Testis (tissue), 5 donors: ENCODE results near the gene DNAJC17. TPM values are rescaled to one million over a fixed set of nuclear protein-coding genes. Genes with fewer than 3 reads are reported as not detected.

Experiments used
- DNase-seq: peaks from one replicate; pipeline ENCODE4 v3.0.0-alpha.2; 2019
- H3K27ac ChIP-seq, 2 donors: fragments of 200-600 bp; sonication (generic); one replicate each; pipeline ENCODE4 v1.5.1; 2019
- H3K27me3 ChIP-seq: fragments of 200-600 bp; sonication (generic); one replicate; pipeline ENCODE4 v1.5.1; 2019
- H3K36me3 ChIP-seq: fragments of 200-600 bp; sonication (generic); one replicate; pipeline ENCODE4 v1.5.1; 2017; ENCODE audit warnings: low read depth; ENCODE audit errors: missing control alignments
- H3K4me1 ChIP-seq: fragments of 200-600 bp; sonication (generic); one replicate; pipeline ENCODE4 v1.5.1; 2019
- H3K4me3 ChIP-seq, 2 donors: fragments of 200-600 bp; sonication (generic); one replicate each; pipeline ENCODE4 v1.5.1; 2017 to 2019
- H3K9me3 ChIP-seq: fragments of 200-600 bp; sonication (generic); one replicate; pipeline ENCODE4 v1.5.1; 2017
- POLR2A ChIP-seq: fragments of 450-650 bp; IDR thresholded peaks from one replicate; pipeline ENCODE4 v1.6.1; 2017; ENCODE audit warnings: antibody characterized with exemption, mild to moderate bottlenecking, moderate library complexity
- WGBS, 2 donors: methylation state at CpG; one replicate each; pipeline ENCODE4 v1.1.5; 2018; 5-methylcytosine and 5-hydroxymethylcytosine counted together
- intact Hi-C: fragments of 100-400 bp; cut with DNase I; formaldehyde crosslinking; loops from one replicate; pipeline ENCODE4 v1.15.1; 2023; ENCODE audit warnings: low total_unique reads
- long read RNA-seq, 2 donors: transcript quantifications; one replicate each; lab custom pipeline, GENCODE V29; 2026
- polyA plus RNA-seq: library from polyadenylated mRNA; stranded (reverse); fragments of 350-450 nt; fragmentation: Illumina TruSeq; extraction: RNeasy Lipid Tissue Mini Kit (QIAGEN cat#74804); gene quantifications from one replicate; pipeline ENCODE4 v1.2.3, GENCODE V29; 2014; ENCODE audit warnings: low read depth, low replicate concordance; ENCODE audit not compliant: insufficient read depth
- total RNA-seq, 2 donors: library from RNA; depleted of rRNA; stranded (reverse); fragments of >200 nt; gene quantifications; one replicate each; pipeline ENCODE4 v1.2.3, GENCODE V29; 2016
- TF ChIP-seq, protein P1 (sequence below), 3 experiments: fragments of 450-650 bp in 2 of 3; fragments of 200-600 bp in 1 of 3; sonication (generic) in 1 of 3; IDR thresholded peaks; one replicate each; pipeline ENCODE4 v1.5.1; 2016 to 2019; ENCODE audit warnings: antibody characterized with exemption in 3 of 3, mild to moderate bottlenecking in 2 of 3, moderate library complexity in 1 of 3

DNAJC17 gene
- total RNA-seq (10 to 100 TPM; 11.1 to 21.6 TPM), polyA plus RNA-seq (22.6 TPM)
- long read RNA-seq, donor 1, transcript DNAJC17-201 (11 exons, 3,731 nt): major isoform, 13 of 45 reads
- long read RNA-seq, donor 1, partial matches to known transcripts: 11 of 45 reads
- long read RNA-seq, donor 1, other reads (novel, unspliced or antisense): 21 of 45 reads
- long read RNA-seq, donor 2, partial matches to known transcripts: 0 of 10 reads
- long read RNA-seq, donor 2, other reads (novel, unspliced or antisense): 7 of 10 reads

DNA sequence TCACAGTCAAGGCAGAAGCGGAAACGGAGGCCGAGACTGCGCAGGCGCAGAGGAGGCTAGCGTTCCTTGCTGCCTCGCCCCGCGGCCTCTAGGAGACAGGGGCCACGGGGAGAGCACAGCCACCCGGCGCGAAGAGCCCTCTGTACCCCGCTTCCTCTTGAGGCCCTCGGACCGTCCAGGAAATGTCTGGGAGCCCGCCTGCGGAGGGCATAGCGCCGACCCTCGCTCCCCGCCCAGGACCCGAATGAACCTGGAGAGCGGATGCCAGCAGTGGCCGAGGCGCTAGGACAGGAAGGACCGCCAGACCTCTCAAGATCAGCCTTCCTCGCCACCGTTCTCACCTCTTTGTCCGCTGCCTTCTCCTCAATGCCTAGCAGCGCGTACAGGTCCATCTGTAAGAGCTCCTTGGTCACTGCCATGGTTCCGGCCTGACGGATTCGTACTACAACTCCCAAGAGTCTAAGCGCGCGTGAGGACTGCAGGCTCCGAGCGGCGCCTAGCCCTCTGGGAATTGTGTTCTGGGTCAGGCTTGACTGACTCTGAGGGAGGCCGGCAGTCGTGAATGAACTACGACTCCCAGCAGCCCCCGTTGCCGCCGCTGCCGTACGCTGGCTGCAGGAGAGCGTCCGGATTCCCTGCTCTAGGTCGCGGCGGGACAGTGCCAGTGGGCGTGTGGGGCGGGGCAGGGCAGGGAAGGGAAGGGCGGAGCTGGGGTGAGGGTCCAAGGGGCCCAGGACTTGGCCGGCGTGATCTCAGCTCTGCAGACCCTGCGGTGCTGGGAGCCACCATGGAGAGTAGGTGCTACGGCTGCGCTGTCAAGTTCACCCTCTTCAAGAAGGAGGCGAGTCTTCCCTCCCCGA lies at the start of gene DNAJC17, which contains the start of gene ZFYVE19:
TSS of gene DNAJC17 (minus strand) at position 446 of the 860 bp plus-strand sequence. CDS start at position 419, 27 bp downstream.
TSS of gene ZFYVE19 (plus strand) at position 62 of the 860 bp plus-strand sequence. CDS start at position 563, 501 bp downstream.
- Histone ChIP-seq H3K27ac (peak within 1 kb of the TSS; percentile 87 to 97), H3K36me3 (no peaks in the 10 kb centered on the region), H3K4me3 (peak within 1 kb of the TSS; percentile 84 to 100), H3K27me3 (no peaks in the 10 kb centered on the region), H3K9me3 (no peaks in the 10 kb centered on the region), H3K4me1 (peaks cover 9% of the 10 kb centered on the region)
- intact Hi-C loops: no loop called here
- 0 to 1% methylated on average over 20 to 64 of the region's 64 CpGs for WGBS, 2 donors
- DNase-seq: peak; percentile 99
- peak; percentile 10 for TF ChIP-seq POLR2A
- TF ChIP-seq, protein P1, sequence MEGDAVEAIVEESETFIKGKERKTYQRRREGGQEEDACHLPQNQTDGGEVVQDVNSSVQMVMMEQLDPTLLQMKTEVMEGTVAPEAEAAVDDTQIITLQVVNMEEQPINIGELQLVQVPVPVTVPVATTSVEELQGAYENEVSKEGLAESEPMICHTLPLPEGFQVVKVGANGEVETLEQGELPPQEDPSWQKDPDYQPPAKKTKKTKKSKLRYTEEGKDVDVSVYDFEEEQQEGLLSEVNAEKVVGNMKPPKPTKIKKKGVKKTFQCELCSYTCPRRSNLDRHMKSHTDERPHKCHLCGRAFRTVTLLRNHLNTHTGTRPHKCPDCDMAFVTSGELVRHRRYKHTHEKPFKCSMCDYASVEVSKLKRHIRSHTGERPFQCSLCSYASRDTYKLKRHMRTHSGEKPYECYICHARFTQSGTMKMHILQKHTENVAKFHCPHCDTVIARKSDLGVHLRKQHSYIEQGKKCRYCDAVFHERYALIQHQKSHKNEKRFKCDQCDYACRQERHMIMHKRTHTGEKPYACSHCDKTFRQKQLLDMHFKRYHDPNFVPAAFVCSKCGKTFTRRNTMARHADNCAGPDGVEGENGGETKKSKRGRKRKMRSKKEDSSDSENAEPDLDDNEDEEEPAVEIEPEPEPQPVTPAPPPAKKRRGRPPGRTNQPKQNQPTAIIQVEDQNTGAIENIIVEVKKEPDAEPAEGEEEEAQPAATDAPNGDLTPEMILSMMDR (IDR thresholded peaks at IDR 0.05): peak in 1 of 3 experiments; percentile 16

- H3K9me3 ChIP-seq: no peaks in the 10 kb centered on the region
- H3K27me3 ChIP-seq: no peaks in the 10 kb centered on the region
- H3K4me3 ChIP-seq: no peak overlapping the region
- no peak for DNase-seq
- H3K27ac ChIP-seq: no peak overlapping the region
- intact Hi-C loops: no loop called here
- WGBS, 2 donors: 73 to 95% methylated on average over 8 of the region's 8 CpGs
- no peaks in the 10 kb centered on the region for H3K4me1 ChIP-seq
- no peak for TF ChIP-seq POLR2A
- TF ChIP-seq, protein P1 (IDR thresholded peaks at IDR 0.05): no peak
- no peaks in the 10 kb centered on the region for H3K36me3 ChIP-seq
Measured at GRCh38 chr15:40856746-40857145, 49.5 kb upstream of the DNAJC17 start.

DNA sequence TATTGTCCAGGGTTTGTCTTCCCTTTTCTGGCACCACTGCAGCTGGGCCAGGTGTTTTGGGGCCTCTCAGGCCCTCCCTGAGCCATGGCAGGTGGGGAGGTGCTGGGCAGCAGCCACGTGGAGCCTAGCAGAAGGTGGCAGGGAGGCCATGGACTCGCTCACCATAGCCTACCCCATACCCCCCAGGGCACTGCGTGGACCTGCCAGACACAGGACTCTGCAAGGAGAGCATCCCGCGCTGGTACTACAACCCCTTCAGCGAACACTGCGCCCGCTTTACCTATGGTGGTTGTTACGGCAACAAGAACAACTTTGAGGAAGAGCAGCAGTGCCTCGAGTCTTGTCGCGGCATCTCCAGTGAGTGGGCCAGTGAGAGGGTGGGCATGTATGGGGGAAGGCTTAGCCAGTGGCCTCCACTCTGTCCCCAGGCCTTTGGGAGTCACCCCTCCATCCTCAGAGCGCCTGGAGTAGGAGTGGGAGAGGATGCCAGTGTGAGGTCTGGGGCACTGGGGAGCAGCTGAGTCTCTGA lies 48.5 kb upstream of the DNAJC17 start:
- Histone ChIP-seq H3K27ac (no peak overlapping the region), H3K27me3 (no peaks in the 10 kb centered on the region), H3K4me3 (no peak overlapping the region), H3K36me3 (no peaks in the 10 kb centered on the region), H3K9me3 (no peaks in the 10 kb centered on the region), H3K4me1 (no peaks in the 10 kb centered on the region)
- no peak for TF ChIP-seq POLR2A
- TF ChIP-seq, protein P1 (IDR thresholded peaks at IDR 0.05): no peak
- intact Hi-C loops: no loop called here
- no peak for DNase-seq
- 83 to 90% methylated on average over 13 of the region's 13 CpGs for WGBS, 2 donors

- Histone ChIP-seq H3K4me3 (no peak overlapping the region), H3K9me3 (no peaks in the 10 kb centered on the region), H3K27ac (no peak overlapping the region), H3K4me1 (no peaks in the 10 kb centered on the region), H3K27me3 (no peaks in the 10 kb centered on the region), H3K36me3 (no peaks in the 10 kb centered on the region)
- DNase-seq: no peak
- TF ChIP-seq POLR2A: no peak
- TF ChIP-seq, protein P1 (IDR thresholded peaks at IDR 0.05): no peak
- intact Hi-C loops: no loop called here
- 72 to 93% methylated on average over 2 to 10 of the region's 10 CpGs for WGBS, 2 donors
Measured at GRCh38 chr15:40854161-40854560, 46.9 kb upstream of the DNAJC17 start.
